Mesenchymal stem cell (in vitro differentiated cells and primary cell): Measurements from ENCODE around the gene TMEM164. TPM values are rescaled to one million over a fixed set of nuclear protein-coding genes. Genes with fewer than 3 reads are reported as not detected.

Experiments used
- DNase-seq: peaks from one replicate; pipeline ENCODE4 v3.0.0-alpha.2; 2013
- H2AFZ ChIP-seq: one replicate; pipeline ENCODE4 v1.6.1; 2013; ENCODE audit warnings: low read depth, mild to moderate bottlenecking, control low read depth, inconsistent platforms, low read length, moderate library complexity
- H2AK5ac ChIP-seq: 2 replicates; pipeline ENCODE4 v1.6.1; 2013; ENCODE audit warnings: low read length, moderate library complexity, mild to moderate bottlenecking, inconsistent platforms; ENCODE audit not compliant: severe bottlenecking
- H2BK120ac ChIP-seq: one replicate; pipeline ENCODE4 v1.6.1; 2013; ENCODE audit warnings: low read depth, mild to moderate bottlenecking, inconsistent platforms, low read length, moderate library complexity
- H2BK12ac ChIP-seq, 2 experiments: one replicate each; pipeline ENCODE4 v1.6.1; 2013; ENCODE audit warnings: inconsistent platforms in 2 of 2, low read length in 2 of 2, mild to moderate bottlenecking in 2 of 2, moderate library complexity in 2 of 2, control low read depth in 1 of 2
- H2BK15ac ChIP-seq: one replicate; pipeline ENCODE4 v1.6.1; 2013; ENCODE audit warnings: mild to moderate bottlenecking, low read depth, inconsistent platforms; ENCODE audit not compliant: poor library complexity, severe bottlenecking
- H2BK5ac ChIP-seq: 2 replicates; pipeline ENCODE4 v1.6.1; 2013; ENCODE audit warnings: low read depth, mild to moderate bottlenecking, low read length, control low read depth, inconsistent platforms; ENCODE audit not compliant: poor library complexity, severe bottlenecking
- H3K14ac ChIP-seq, 2 experiments: one replicate each; pipeline ENCODE4 v1.6.1; 2013; ENCODE audit warnings: inconsistent platforms in 2 of 2, low read length in 2 of 2, control low read depth in 1 of 2, mild to moderate bottlenecking in 1 of 2, moderate library complexity in 1 of 2
- H3K18ac ChIP-seq, 2 experiments: one replicate each; pipeline ENCODE4 v1.6.1; 2013; ENCODE audit warnings: inconsistent platforms in 2 of 2, low read length in 2 of 2, control low read depth in 1 of 2, low read depth in 1 of 2, mild to moderate bottlenecking in 1 of 2
- H3K23ac ChIP-seq, 2 experiments: one replicate each; pipeline ENCODE4 v1.6.1; 2013; ENCODE audit warnings: inconsistent platforms in 2 of 2, low read length in 2 of 2, mild to moderate bottlenecking in 2 of 2, moderate library complexity in 2 of 2, control low read depth in 1 of 2
- H3K27ac ChIP-seq: 2 replicates; pipeline ENCODE4 v1.5.1; 2013; ENCODE audit warnings: mild to moderate bottlenecking, moderate library complexity, low read length, control low read depth, inconsistent platforms; ENCODE audit not compliant: poor library complexity, severe bottlenecking
- H3K27me3 ChIP-seq, 2 experiments: 2 replicates each; pipeline versions ENCODE4 v1.6.1 to v1.7.0; 2013; ENCODE audit warnings: low read length in 2 of 2, mild to moderate bottlenecking in 2 of 2, moderate library complexity in 2 of 2, control low read depth in 1 of 2, inconsistent platforms in 1 of 2; ENCODE audit not compliant: control insufficient read depth in 1 of 2, insufficient read depth in 1 of 2
- H3K36me3 ChIP-seq, 2 experiments: 2 replicates each; pipeline versions ENCODE4 v1.6.1 to v1.7.0; 2013; ENCODE audit warnings: low read length in 2 of 2, control low read depth in 1 of 2, inconsistent platforms in 1 of 2, low read depth in 1 of 2, mild to moderate bottlenecking in 1 of 2; ENCODE audit not compliant: insufficient read depth in 2 of 2, control insufficient read depth in 1 of 2
- H3K4ac ChIP-seq, 2 experiments: one replicate each; pipeline ENCODE4 v1.6.1; 2013; ENCODE audit warnings: inconsistent platforms in 2 of 2, low read length in 2 of 2, mild to moderate bottlenecking in 2 of 2, moderate library complexity in 2 of 2, control low read depth in 1 of 2, low read depth in 1 of 2
- H3K4me1 ChIP-seq: 2 replicates; pipeline ENCODE4 v1.6.1; 2013; ENCODE audit warnings: low read depth, low read length, control low read depth; ENCODE audit not compliant: control insufficient read depth, insufficient read depth
- H3K4me2 ChIP-seq: 2 replicates; pipeline ENCODE4 v1.6.1; 2013; ENCODE audit warnings: low read length, mild to moderate bottlenecking, inconsistent platforms; ENCODE audit not compliant: poor library complexity, severe bottlenecking
- H3K4me3 ChIP-seq, 2 experiments: 2 replicates each; pipeline versions ENCODE4 v1.5.1 to v1.7.0; 2013; ENCODE audit warnings: low read length in 2 of 2, mild to moderate bottlenecking in 2 of 2, control low read depth in 1 of 2, low read depth in 1 of 2; ENCODE audit not compliant: insufficient read depth in 1 of 2
- H3K79me1 ChIP-seq: replicated peaks from 2 replicates; pipeline ENCODE4 v1.6.1; 2013; ENCODE audit warnings: mild to moderate bottlenecking, control low read depth, low read length, inconsistent platforms; ENCODE audit not compliant: poor library complexity, severe bottlenecking
- H3K9ac ChIP-seq: 2 replicates; pipeline ENCODE4 v1.7.0; 2013; ENCODE audit warnings: mild to moderate bottlenecking, low read length, moderate library complexity
- H3K9me3 ChIP-seq: 2 replicates; pipeline ENCODE4 v1.7.0; 2013; ENCODE audit warnings: mild to moderate bottlenecking, low read length; ENCODE audit not compliant: control insufficient read depth
- H4K8ac ChIP-seq: one replicate; pipeline ENCODE4 v1.6.1; 2013; ENCODE audit warnings: inconsistent platforms, mild to moderate bottlenecking, low read length, moderate library complexity
- H4K91ac ChIP-seq: one replicate; pipeline ENCODE4 v1.6.1; 2013; ENCODE audit warnings: mild to moderate bottlenecking, low read length, inconsistent platforms
- WGBS: methylation state at CpG from one replicate; pipeline ENCODE4 v1.1.7; 2013; ENCODE audit warnings: mixed read lengths; 5-methylcytosine and 5-hydroxymethylcytosine counted together
- small RNA-seq: library from polyadenylated mRNA; stranded (forward); fragments of <200 nt; extraction: miRNeasy Mini kit (QIAGEN cat#:217004); gene quantifications from one replicate; pipeline ENCODE3, GENCODE V24; 2013; ENCODE audit warnings: low read depth

Gene TMEM164

DNA sequence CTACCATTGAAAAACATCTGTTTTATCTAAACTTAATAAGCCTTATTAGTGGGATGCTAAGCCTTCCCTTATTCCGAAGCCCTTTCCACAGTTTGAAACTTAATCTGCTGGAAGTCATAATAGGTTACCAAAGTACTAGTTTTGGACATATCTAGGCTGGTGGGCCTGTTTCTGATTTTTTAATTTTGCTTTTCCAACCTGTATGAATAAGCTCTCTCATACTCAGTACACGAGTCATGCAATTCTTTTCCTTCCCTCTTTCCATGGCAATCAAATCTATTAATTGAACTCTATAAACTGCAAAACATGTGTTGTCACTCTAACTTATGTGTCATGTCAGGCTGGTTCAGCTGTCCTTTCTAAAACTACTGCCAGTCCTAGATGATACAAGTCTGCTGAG is 224.0 kb downstream of the TMEM164 start:
- no peak overlapping the region for H2BK120ac ChIP-seq
- no peak overlapping the region for H2BK12ac ChIP-seq
- no peak overlapping the region for H3K18ac ChIP-seq
- WGBS, result 78% methylated on average over 1 of the region's 2 CpGs
- H3K4me3 ChIP-seq, result no peak overlapping the region
- H3K27ac ChIP-seq, result no peak overlapping the region
- no peak overlapping the region for H3K14ac ChIP-seq
- H3K4ac ChIP-seq, result no peak overlapping the region
- DNase-seq, result no peak
- peaks cover 0 to 5% of the 10 kb centered on the region in 2 experiments for H3K36me3 ChIP-seq
- no peak overlapping the region for H3K4me2 ChIP-seq
- H2AFZ ChIP-seq, result no peak overlapping the region
- no peak overlapping the region for H3K23ac ChIP-seq
- no peaks in the 10 kb centered on the region for H3K4me1 ChIP-seq
- no peak overlapping the region for H4K8ac ChIP-seq
- peaks cover 2% of the 10 kb centered on the region for H3K79me1 ChIP-seq
- H3K9ac ChIP-seq, result no peak overlapping the region
- H3K27me3 ChIP-seq, result peaks cover 0 to 13% of the 10 kb centered on the region in 2 experiments
- no peak overlapping the region for H2BK5ac ChIP-seq
- H3K9me3 ChIP-seq, result no peaks in the 10 kb centered on the region
- no peak overlapping the region for H2AK5ac ChIP-seq
- no peak overlapping the region for H2BK15ac ChIP-seq
- H4K91ac ChIP-seq, result no peak overlapping the region

Small RNA genes lying within 50 kb of the gene (small RNA-seq; reads per million reads assigned to genes)
- gene MIR3978, result not detected
- gene MIR652, result 330 reads per million, percentile 95 among the genes with 10 or more reads in this experiment
- not detected for gene SNORD96B
